Measurements from ENCODE around the gene SFT2D3.

Gene SFT2D3

DNA sequence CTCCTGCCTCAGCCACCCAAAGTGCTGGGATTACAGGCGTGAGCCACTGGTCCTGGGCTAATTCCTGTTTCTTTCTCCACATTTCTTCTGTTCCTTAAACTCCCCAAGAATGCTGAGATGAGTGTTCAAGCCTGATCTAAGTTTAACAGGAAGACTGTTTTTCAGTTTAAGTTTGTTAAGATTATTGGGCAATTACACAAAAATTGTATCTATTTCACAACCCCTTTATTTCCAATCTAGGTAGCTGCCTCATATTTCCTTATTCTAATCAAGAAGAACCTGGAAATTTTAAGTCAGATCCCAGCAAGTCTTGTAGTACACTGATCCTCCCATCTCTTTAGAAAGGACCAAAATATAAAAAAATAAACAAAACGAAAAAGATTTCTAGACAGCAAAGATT, 11.7 kb downstream of the SFT2D3 start:
- DNase-seq: no peak

GRCh38 chr2:127713562-127713961, 12.3 kb downstream of the SFT2D3 start:
- no peak for DNase-seq

DNA sequence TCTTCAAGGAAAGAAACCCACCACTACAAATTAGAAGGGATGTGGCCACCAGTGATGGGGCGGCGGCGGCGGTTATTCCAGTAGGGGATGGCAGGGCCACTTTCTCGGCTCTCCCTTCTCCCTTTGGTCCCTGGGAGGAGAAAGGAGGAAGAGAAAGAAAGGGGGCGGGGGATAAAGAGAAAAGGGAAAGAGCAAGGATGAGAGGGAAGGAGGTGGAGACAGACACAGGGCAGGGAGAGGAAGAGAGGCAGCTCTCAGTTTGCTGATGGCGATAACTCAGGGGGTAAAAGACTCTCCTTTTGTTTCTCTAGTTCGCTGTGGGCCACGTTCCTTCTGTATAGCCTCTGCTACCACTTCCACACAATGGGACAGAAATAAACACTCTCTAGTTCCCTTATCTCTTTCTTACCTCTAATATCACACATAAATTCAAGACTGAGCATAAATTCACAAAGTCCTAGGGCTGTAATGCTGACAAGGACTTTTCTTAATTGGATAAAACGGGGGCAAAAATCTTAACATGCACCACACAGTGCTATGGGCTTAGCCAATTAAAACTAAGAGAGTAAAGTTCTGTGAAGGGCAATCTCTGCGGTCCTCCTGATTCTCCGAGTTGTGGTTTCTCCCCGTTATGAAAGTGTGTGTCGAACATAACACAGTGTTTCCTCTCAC, 14.6 kb downstream of the SFT2D3 start:
- no peak for DNase-seq

DNA sequence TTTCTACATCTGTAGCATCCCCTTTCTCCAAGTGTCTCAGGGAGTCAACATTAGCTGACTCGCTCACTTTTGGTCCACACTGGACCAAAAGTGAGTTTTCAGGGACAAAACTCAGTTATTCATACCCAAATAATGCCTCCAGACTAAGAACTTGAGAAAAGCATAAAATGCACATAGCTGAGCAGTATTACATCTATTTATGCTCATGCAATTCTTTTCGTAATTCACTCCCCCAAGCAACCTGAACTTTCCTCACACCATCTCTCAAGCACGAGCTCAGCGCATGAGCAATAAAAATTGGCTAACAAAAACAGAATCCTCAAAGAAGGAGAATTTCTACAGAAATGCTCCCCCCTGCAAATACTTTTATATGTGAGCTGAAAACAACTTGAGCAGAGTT, 17.0 kb downstream of the SFT2D3 start:
- DNase-seq: no peak

DNA sequence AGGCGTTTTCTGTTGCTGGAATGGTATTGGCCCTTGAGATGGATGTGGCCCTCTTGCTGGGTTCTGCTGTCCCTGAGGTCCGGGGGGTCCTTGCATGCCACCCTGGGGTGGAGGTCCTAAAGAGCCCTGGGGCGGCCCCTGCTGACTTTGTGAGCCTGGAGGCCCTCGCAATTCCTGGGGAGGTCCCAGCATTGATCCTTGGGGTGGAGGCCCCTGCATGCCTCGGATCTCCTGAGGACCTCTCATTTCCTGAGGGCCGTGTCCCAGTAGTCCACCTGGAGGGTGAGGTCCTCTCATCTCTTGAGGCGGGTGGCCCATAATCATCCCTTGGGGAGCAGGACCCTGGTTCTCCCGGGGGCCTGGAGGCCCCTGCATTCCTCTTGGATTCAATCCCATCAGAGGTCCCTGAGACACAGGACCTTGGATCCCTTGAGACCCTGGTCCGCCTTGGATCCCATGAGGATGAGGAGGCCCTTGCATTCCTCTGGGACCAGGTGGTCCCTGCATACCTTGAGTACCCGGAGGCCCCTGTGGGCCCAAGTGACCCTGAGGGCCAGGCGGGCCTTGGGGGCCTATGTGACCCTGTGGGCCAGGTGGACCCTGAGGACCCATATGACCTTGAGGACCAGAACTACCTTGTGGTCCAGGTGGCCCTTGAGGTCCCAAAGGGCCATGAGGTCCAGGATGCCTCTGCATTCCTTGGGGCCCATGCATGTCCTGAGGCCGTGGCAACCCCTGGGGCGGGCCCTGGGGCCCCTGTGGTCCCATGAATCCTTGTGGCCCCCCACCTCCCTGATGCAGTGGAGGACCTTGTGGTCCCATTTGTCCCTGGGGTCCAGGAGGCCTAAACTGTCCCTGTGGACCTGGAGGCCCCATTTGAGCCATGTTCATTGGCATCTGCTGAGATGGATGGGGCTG, 18.3 kb downstream of the SFT2D3 start:
- no peak for DNase-seq

GRCh38 chr2:127721311-127721977, 20.1 kb downstream of the SFT2D3 start:
- no peak for DNase-seq

- no peak for DNase-seq
Measured at GRCh38 chr2:127721978-127722355, 20.7 kb downstream of the SFT2D3 start.

- no peak for DNase-seq
Measured at GRCh38 chr2:127722807-127723206, 21.5 kb downstream of the SFT2D3 start.

GRCh38 chr2:127726158-127726880, 25.0 kb downstream of the SFT2D3 start:
- DNase-seq: no peak

GRCh38 chr2:127733113-127733815, 32.0 kb downstream of the SFT2D3 start:
- no peak for DNase-seq

GRCh38 chr2:127733816-127734537, 32.7 kb downstream of the SFT2D3 start:
- no peak for DNase-seq

DNA sequence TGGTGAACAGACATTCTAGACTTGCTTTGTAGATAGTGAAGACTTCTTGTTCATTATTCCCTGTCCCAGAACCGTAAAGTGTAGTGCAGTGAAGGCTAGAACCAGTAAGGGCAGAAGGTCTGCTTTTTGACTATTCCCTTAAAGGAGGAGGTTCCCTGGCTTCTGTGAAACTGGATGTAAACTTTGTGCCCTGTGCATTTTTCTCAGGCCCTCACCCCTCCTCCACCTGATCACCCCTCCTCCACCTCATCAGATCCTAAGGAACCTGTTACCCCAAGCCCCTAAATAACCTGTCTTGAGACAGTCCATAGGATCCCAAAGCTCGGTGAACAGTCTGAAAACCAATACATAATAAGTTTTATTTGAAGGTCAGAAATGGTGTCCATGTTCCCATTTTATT, 33.7 kb downstream of the SFT2D3 start:
- no peak for DNase-seq

DNA sequence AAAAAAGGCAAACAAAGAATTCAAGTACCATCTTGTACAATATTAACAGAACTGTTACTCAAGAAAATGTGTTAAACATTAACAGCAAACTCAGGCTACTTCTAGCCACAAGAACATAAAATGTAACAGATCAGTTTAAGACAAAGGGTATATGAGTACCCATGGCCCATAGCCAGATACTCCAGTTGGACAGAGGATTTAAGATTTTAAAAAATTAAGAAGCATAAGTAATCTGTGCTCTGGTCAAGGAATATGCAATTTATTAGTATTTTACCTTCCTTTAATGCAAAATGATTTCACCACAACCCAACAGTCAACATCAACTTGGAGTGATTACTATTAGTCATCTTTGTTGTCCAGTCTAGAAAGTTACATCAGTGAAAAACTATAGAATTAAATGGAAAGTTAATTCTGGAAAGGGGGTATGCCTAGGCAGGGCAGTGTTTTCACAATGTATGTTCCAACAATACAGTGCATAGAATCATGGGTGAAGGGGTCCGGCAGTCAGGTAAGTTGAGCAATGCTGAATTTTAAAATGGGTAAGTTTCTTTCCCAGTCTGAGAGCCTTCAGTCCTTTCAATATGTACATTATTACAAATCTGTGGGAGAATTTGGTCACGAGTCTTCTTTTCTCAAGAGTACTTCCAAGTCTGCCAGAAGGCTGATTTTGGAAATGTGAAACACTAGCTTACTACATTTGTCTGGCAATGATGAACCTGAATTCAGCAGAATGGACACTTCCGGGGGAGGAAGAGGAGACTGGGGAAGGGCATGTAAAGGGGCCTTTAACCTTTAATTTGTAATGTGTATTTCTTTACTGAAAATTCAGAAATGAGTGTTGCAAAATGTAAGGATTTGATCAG, 34.5 kb downstream of the SFT2D3 start:
- no peak for DNase-seq

DNA sequence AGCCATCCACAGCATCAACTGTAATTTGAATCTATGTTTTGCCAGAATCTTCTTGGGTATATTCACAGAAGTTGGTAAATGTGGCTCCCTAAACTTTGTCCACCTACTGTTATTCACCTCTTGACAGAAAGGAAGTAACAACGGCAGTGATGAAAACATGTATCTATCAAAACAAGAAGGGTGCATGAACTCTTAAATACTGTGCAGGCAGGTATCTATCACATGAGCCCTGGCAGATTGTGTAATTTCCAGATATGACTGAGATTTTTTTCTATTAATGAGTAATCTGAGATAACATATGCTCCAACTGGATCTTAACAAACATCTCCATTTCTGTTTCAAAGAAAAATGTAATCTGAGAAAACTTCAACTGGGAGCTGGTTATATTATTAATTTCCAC, 36.6 kb downstream of the SFT2D3 start:
- no peak for DNase-seq

DNA sequence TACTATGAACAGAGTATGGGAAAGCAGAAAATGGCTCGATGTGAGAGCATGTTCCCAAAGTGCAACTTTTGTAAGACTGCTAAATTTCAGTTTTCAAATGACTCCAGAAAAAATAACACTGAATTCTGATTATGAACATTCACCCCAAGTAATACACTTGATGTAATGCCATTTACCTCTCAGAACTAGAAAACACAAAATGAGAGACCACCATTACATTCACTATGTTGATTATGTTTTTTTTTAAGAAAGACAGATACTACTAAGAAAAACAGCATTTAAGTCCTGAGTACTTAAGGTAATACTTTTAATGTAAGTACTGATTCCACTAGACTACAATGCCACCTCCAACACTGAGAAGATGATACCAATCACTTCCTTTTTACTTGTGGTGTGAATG, 38.5 kb downstream of the SFT2D3 start:
- no peak for DNase-seq

DNA sequence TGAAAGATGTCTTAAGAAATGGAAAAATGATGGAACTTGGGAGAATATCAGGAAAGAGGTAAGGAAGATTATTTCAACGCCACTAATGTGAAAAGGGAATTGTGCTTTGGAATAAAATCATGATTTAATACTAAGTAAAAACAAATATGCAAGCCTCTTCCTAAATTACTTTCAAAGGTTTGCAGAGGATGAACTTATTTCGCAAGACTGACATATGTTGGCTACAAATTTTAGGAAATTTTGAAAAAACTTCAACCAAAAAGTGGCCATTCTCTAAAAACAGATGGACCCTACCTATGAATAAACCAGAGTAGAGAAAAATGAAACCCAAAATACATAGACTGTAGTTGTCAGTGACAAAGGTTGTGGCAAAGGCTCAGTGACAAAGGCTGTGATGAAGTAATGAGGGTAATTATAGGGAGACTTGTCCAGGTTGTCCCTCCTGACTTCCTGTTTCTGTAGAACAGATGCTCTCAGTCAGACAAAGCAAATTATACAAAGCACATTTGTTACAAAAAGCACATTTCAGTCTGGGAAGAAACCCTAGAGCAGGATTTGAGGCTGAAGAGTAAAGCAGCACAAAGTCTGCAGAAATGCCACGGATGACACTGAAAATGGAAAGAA, 39.5 kb downstream of the SFT2D3 start:
- DNase-seq: no peak

DNA sequence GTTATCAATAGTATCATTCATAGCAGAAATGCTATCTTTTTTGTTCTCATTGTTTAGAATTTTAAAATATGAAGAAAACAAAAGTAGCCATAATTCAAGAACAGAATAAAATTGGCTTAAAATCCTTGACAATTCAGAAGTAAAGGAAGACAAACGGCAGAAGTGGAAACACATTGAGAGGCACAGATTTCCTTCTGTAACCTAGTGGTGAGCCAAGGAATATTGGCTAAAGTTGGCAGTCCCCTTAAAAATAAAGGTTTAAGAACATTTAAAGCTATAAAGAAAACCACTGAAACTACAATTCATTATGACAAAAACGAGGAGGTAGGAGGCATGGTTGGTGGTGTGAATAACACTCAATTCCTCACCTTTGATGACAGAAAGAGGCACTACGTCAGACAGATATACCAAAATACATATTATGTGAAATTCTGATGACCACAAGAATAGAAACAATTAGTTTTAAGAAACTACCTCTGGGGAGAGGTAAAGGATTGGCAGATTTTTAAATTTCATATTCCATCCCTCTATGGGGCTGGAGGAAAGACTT, 42.3 kb downstream of the SFT2D3 start:
- no peak for DNase-seq

- DNase-seq: no peak
Measured at GRCh38 chr2:127747621-127748020, 46.3 kb downstream of the SFT2D3 start.

GRCh38 chr2:127749537-127749936, 48.2 kb downstream of the SFT2D3 start:
- peak; percentile 12 to 17 for DNase-seq

GRCh38 chr2:127753374-127753773, 52.1 kb downstream of the SFT2D3 start:
- DNase-seq: no peak
